ENCODE data around the gene STXBP2. TPM values are rescaled to one million over a fixed set of nuclear protein-coding genes. Genes with fewer than 3 reads are reported as not detected.

Gene STXBP2
- total RNA-seq, 4 donors from 2014 or later, result 48.8 to 89.2 (median 70.2) TPM

GRCh38 chr19:7661744-7662538, 25.0 kb downstream of the STXBP2 start:
- H3K4me3 ChIP-seq (replicated peaks in 1 of 3), result no peak overlapping the region
- TF ChIP-seq CTCF (IDR thresholded peaks at IDR 0.05) (no peak), POLR2A (IDR thresholded peaks at IDR 0.05) (no peak)
- DNase-seq, result no peak
- 74 to 76% methylated on average over 8 of the region's 8 CpGs for WGBS, 2 donors
- no peaks in the 10 kb centered on the region for H3K4me1 ChIP-seq
- intact Hi-C loops (cut with DNase I), result no loop called here
- H3K27ac ChIP-seq, result no peak overlapping the region
- H3K36me3 ChIP-seq, result no peaks in the 10 kb centered on the region
- H3K9me3 ChIP-seq, result no peaks in the 10 kb centered on the region
- H3K27me3 ChIP-seq, result no peaks in the 10 kb centered on the region

GRCh38 chr19:7662657-7663056, 25.7 kb downstream of the STXBP2 start:
- Histone ChIP-seq H3K27ac (no peak overlapping the region), H3K36me3 (no peaks in the 10 kb centered on the region), H3K4me1 (no peaks in the 10 kb centered on the region), H3K4me3 (replicated peaks in 1 of 3) (no peak overlapping the region), H3K27me3 (no peaks in the 10 kb centered on the region), H3K9me3 (no peaks in the 10 kb centered on the region)
- no peak for DNase-seq
- TF ChIP-seq POLR2A (IDR thresholded peaks at IDR 0.05) (no peak), CTCF (IDR thresholded peaks at IDR 0.05) (no peak)
- WGBS, 2 donors, result 84 to 89% methylated on average over 14 of the region's 14 CpGs
- intact Hi-C loops (cut with DNase I), result no loop called here

GRCh38 chr19:7663706-7664105, 26.8 kb downstream of the STXBP2 start:
- Histone ChIP-seq H3K36me3 (no peaks in the 10 kb centered on the region), H3K27me3 (no peaks in the 10 kb centered on the region), H3K4me1 (no peaks in the 10 kb centered on the region), H3K9me3 (no peaks in the 10 kb centered on the region), H3K4me3 (replicated peaks in 1 of 3) (no peak overlapping the region), H3K27ac (no peak overlapping the region)
- WGBS, 2 donors, result 82 to 90% methylated on average over 7 of the region's 7 CpGs
- TF ChIP-seq CTCF (IDR thresholded peaks at IDR 0.05) (no peak), POLR2A (IDR thresholded peaks at IDR 0.05) (no peak)
- intact Hi-C loops (cut with DNase I), result no loop called here
- DNase-seq, result no peak

- H3K27me3 ChIP-seq, result no peaks in the 10 kb centered on the region
- H3K4me1 ChIP-seq, result no peaks in the 10 kb centered on the region
- WGBS, 2 donors, result 53 to 69% methylated on average over 4 of the region's 4 CpGs
- H3K36me3 ChIP-seq, result no peaks in the 10 kb centered on the region
- no peak for DNase-seq
- no peaks in the 10 kb centered on the region for H3K9me3 ChIP-seq
- intact Hi-C loops (cut with DNase I), result no loop called here
- H3K27ac ChIP-seq, result no peak overlapping the region
- no peak overlapping the region for H3K4me3 ChIP-seq (replicated peaks in 1 of 3)
- TF ChIP-seq CTCF (IDR thresholded peaks at IDR 0.05), result no peak
- no peak for TF ChIP-seq POLR2A (IDR thresholded peaks at IDR 0.05)
Measured at GRCh38 chr19:7665076-7665475, 28.2 kb downstream of the STXBP2 start.

- 70 to 80% methylated on average over 3 to 6 of the region's 9 CpGs for WGBS, 2 donors
- H3K27ac ChIP-seq, result no peak within 1 kb of the TSS
- no peak within 1 kb of the TSS for H3K4me3 ChIP-seq (replicated peaks in 1 of 3)
Measured at GRCh38 chr19:7668842-7669241, 31.9 kb downstream of the STXBP2 start, which contains the start of gene RETN. RETN (plus strand) TSS chr19:7669049; CDS start chr19:7669327, 278 bp downstream.

More at GRCh38 chr19:7668842-7669241, 31.9 kb downstream of the STXBP2 start, which contains the start of gene RETN:
- DNase-seq, result no peak
- TF ChIP-seq CTCF (IDR thresholded peaks at IDR 0.05), result no peak
- no peaks in the 10 kb centered on the region for H3K9me3 ChIP-seq
- intact Hi-C loops (cut with DNase I), result no loop called here
- no peaks in the 10 kb centered on the region for H3K4me1 ChIP-seq
- no peaks in the 10 kb centered on the region for H3K36me3 ChIP-seq
- no peaks in the 10 kb centered on the region for H3K27me3 ChIP-seq

All from thyroid gland (tissue), 4 donors.